8988T (cell line): ENCODE data around the gene PHOX2A.
"Not testable (repeated sequence)": the region's sequence is repeated elsewhere in the genome, so short reads cannot be mapped to it uniquely, and the experiment has no call there.

ENCODE experiments used
- DNase-seq: peaks from one replicate; pipeline ENCODE4 v3.0.0; 2011

PHOX2A gene

GRCh38 chr11:72221386-72222075 is 22.4 kb downstream of the PHOX2A start:
- no peak for DNase-seq

- no peak for DNase-seq
Observed at GRCh38 chr11:72220696-72221363, 23.1 kb downstream of the PHOX2A start.

GRCh38 chr11:72218251-72218745 is 25.7 kb downstream of the PHOX2A start:
- DNase-seq: no peak

- no peak for DNase-seq
Observed at GRCh38 chr11:72217841-72218240, 26.1 kb downstream of the PHOX2A start.

GRCh38 chr11:72216638-72217037 is 27.3 kb downstream of the PHOX2A start, which contains the start of gene FOLR2:
TSS of gene FOLR2 (plus strand) at chr11:72216794. CDS start at chr11:72218585, 1,791 bp downstream.
- no peak for DNase-seq

- no peak for DNase-seq
Observed at GRCh38 chr11:72209101-72209500, 34.9 kb downstream of the PHOX2A start.

GRCh38 chr11:72208281-72208680 is 35.7 kb downstream of the PHOX2A start:
- no peak for DNase-seq

- not testable (repeated sequence) for DNase-seq
Observed at GRCh38 chr11:72206794-72207193, 37.2 kb downstream of the PHOX2A start.

GRCh38 chr11:72204886-72205285 is 39.1 kb downstream of the PHOX2A start:
- DNase-seq: no peak

GRCh38 chr11:72203163-72203562 is 40.8 kb downstream of the PHOX2A start:
- DNase-seq: no peak

GRCh38 chr11:72202571-72202970 is 41.4 kb downstream of the PHOX2A start:
- DNase-seq: no peak

- DNase-seq: not testable (repeated sequence)
Observed at GRCh38 chr11:72201445-72201844, 42.5 kb downstream of the PHOX2A start.

- DNase-seq: no peak
Observed at GRCh38 chr11:72195518-72196270, 48.3 kb downstream of the PHOX2A start.

- DNase-seq: no peak
Observed at GRCh38 chr11:72191961-72192381, 52.0 kb downstream of the PHOX2A start, which contains the start of gene FOLR1. TSS of gene FOLR1 (plus strand) at chr11:72192140. CDS start at chr11:72192174, 34 bp downstream.

- no peak for DNase-seq
Observed at GRCh38 chr11:72190631-72191071, 53.3 kb downstream of the PHOX2A start.

- DNase-seq: no peak
Observed at GRCh38 chr11:72189455-72190250, 54.3 kb downstream of the PHOX2A start.
